NCI-H146 (cell line): ENCODE measurements around the gene SPINT1.

Experiments
- DNase-seq: peaks from one replicate; lab custom pipeline; 2025; lab: John Stamatoyannopoulos, UW

SPINT1 gene, protein sequence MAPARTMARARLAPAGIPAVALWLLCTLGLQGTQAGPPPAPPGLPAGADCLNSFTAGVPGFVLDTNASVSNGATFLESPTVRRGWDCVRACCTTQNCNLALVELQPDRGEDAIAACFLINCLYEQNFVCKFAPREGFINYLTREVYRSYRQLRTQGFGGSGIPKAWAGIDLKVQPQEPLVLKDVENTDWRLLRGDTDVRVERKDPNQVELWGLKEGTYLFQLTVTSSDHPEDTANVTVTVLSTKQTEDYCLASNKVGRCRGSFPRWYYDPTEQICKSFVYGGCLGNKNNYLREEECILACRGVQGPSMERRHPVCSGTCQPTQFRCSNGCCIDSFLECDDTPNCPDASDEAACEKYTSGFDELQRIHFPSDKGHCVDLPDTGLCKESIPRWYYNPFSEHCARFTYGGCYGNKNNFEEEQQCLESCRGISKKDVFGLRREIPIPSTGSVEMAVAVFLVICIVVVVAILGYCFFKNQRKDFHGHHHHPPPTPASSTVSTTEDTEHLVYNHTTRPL

DNA sequence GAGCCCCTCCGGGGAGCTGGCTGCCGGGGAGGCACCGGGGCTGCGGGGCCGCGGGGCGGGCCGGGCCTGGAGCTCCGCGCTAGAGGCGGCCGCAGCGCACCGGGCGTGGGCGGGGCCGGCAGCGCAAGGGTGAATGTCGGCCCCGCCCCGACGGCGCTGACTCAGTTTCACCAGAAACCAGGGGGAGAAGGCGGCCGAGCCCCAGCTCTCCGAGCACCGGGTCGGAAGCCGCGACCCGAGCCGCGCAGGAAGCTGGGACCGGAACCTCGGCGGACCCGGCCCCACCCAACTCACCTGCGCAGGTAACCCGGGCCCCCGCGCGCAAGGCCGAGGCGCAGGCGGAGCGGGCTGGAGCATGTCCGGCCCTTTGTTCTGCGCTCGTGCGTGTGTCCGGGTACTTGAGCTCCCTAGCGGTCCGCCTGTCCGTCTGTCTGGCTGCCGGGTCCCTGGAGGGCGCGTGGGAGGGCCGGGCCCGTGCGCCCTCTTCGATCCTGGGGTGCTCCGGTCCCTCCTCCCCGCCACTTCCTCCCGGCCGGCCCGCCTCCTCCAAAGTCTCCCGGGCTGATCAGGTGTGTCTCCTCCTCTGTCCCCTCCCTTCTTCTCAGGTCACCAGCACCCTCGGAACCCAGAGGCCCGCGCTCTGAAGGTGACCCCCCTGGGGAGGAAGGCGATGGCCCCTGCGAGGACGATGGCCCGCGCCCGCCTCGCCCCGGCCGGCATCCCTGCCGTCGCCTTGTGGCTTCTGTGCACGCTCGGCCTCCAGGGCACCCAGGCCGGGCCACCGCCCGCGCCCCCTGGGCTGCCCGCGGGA is at the start of gene SPINT1:
Gene SPINT1, plus strand, starts transcription at position 164 of the 811 bp plus-strand sequence. Its CDS starts 507 bp downstream, at position 671.
- DNase-seq: peak; percentile 67

DNA sequence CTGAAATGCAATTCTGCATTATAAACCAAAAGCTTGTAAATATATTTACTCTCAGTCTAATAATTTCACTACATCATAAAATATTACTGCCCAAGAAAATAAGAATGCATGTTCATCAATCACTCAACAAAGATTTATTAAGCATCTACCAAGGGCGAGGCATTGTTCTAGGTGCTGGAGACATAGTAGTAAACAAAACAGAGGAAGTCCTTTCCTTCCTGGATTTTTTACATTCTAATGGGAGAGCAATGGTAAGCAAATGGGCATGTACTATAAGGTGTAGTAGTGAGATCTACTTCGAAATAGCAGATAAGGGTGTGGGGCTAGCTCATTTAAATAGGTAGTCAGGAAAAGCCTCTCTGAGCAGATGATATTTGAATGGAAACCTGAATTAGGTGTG is 47.8 kb upstream of the SPINT1 start:
- no peak for DNase-seq

DNA sequence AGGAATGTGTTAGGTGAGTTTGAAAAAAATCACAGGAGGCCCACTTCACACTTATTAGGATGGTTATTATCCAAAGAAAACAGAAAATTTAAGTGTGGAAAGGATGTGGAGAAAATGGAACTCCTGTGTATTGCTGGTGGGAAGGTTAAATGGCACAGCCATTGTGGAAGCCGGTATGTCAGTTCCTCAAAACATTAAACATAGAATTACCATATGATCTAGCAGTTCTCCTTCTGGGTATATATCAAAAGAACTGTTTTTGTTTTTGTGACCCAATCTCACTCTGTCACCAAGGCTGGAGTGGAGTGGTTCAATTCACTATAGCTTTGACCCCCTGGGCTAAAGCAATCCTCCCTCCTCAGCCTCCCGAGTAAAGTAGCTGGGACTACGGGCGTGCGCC is 47.3 kb upstream of the SPINT1 start:
- no peak for DNase-seq

DNA sequence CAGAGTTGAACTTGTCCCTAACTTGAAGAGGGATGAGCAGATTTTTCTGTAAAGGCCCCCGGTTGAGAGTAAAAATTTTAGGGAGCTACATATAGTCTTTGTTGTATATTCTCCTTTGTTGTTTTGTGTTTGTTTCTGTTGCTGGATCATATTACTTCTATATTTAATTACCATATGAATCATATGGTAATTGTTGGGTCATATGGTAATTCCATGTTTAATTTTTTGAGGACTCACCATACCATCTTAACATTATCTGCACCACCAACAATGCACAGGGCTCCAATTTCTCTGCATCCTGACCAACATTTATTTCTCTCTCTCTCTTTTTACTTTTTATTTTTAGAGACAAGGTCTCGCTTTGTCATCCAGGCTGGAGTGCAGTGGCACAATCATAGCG is 44.3 kb upstream of the SPINT1 start:
- DNase-seq: no peak

DNA sequence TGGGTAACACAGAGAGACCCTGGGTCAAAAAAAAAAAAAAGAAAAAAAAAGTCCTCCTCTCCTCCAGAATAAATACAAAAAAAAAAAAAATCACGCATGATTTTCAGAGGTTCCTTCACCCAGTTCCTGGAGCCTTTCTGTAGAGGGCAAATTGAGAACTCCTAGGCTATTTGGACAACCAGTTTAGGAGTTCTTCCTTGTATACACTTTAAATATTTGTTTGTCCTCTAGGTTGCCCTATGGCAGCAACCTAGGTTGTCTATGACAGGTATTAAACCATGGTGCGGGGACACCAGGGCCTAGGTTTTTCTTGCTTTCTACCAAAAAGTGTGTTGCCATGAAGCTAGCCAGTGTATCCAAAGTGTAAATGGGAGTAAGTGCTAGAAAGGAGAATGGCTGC is 40.8 kb upstream of the SPINT1 start:
- DNase-seq: no peak

DNA sequence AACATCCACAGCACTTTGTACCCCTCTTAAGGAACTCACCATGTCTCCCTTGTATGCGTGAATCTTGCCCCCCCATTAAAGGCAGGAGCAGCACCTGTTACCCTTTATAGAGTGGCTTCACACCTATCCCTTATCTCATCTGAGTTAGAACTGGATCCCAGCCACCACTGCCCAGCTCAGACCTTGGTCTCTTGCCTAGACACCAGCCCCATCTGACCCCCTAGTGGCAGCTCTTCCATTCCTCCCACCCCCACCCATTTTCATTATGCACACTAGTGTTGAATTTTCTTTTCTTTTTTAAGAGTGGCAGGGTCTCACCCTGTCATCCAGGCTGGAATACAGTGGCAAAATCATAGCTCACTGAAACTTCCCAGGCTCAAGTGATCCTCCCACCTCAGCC is 40.2 kb upstream of the SPINT1 start:
- DNase-seq: no peak

DNA sequence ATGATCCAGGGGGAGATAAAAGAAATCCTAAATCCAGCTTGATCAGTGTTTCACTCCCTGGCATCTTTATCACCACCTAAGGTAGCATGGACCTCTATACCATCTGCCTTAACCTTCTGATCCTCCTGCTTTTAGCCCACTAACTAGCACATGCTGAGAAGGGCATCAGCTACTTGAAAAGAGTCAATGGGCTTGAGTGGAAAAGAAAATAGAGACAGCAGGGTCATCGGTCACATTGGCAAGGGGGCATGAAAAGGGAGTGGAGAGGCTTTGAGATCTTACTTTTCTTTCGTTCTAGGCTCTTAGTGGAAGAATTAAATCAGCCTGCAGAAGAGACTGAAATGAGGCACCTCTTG is 37.2 kb upstream of the SPINT1 start:
- DNase-seq: no peak

DNA sequence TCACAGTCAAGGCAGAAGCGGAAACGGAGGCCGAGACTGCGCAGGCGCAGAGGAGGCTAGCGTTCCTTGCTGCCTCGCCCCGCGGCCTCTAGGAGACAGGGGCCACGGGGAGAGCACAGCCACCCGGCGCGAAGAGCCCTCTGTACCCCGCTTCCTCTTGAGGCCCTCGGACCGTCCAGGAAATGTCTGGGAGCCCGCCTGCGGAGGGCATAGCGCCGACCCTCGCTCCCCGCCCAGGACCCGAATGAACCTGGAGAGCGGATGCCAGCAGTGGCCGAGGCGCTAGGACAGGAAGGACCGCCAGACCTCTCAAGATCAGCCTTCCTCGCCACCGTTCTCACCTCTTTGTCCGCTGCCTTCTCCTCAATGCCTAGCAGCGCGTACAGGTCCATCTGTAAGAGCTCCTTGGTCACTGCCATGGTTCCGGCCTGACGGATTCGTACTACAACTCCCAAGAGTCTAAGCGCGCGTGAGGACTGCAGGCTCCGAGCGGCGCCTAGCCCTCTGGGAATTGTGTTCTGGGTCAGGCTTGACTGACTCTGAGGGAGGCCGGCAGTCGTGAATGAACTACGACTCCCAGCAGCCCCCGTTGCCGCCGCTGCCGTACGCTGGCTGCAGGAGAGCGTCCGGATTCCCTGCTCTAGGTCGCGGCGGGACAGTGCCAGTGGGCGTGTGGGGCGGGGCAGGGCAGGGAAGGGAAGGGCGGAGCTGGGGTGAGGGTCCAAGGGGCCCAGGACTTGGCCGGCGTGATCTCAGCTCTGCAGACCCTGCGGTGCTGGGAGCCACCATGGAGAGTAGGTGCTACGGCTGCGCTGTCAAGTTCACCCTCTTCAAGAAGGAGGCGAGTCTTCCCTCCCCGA is 36.6 kb upstream of the SPINT1 start, which contains the start of the genes DNAJC17 and ZFYVE19:
Gene DNAJC17, minus strand, starts transcription at position 446 of the 860 bp plus-strand sequence. Its CDS starts 27 bp downstream, at position 419.
Gene ZFYVE19, plus strand, starts transcription at position 62 of the 860 bp plus-strand sequence. Its CDS starts 501 bp downstream, at position 563.
- DNase-seq: peak; percentile 93

DNA sequence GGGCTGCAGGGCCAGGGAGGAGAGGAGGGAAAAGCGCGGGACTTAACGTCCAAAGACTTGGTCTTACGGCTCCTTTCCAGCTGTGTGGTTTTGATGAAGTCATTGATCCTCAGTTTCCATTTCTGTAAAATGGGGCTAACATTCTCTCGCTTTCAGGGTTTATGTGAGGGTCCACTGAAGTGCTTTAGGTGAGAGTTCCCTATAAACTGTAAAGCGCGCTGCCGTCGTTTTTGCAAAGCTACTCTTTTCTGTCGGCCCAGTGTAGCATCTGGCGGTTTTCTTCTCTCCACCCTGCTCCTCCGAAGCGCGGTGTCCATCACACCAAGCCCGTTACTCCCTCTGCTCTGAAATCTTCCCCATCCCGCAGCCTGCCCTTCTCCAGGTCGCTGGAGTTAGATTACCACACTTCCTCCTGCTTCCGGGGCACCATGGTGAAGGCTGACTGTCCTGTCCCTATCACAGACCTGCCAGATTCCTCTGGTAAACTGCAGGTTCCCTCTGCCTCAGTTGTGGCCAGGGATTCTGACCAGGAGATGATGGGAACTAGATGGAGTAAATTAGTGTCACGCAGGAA is 35.9 kb upstream of the SPINT1 start:
- no peak for DNase-seq

DNA sequence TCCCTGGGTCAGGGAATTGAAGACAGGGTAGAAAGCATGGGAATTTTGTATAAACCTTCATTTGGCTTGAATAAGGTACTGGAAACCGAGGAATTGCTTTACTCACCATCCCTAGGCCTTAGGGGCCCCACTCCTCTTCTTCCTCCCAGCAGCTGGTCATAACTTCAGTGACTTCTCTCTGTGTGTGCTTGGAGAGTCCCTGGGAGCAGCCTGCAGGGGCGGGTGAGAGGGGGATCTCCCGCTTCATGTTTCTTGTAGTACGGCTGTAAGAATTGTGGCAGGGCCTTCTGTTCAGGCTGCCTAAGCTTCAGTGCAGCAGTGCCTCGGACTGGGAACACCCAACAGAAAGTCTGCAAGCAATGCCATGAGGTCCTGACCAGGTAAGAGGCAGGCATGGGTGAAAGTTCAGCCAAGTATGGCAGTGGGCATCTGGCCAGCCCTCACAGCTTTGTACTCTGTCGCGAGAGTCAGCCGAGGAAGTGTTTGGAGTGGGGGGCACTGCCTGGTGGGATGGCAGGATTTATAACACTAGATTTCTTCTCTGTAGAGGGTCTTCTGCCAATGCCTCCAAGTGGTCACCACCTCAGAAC is 34.9 kb upstream of the SPINT1 start:
- DNase-seq: no peak

DNA sequence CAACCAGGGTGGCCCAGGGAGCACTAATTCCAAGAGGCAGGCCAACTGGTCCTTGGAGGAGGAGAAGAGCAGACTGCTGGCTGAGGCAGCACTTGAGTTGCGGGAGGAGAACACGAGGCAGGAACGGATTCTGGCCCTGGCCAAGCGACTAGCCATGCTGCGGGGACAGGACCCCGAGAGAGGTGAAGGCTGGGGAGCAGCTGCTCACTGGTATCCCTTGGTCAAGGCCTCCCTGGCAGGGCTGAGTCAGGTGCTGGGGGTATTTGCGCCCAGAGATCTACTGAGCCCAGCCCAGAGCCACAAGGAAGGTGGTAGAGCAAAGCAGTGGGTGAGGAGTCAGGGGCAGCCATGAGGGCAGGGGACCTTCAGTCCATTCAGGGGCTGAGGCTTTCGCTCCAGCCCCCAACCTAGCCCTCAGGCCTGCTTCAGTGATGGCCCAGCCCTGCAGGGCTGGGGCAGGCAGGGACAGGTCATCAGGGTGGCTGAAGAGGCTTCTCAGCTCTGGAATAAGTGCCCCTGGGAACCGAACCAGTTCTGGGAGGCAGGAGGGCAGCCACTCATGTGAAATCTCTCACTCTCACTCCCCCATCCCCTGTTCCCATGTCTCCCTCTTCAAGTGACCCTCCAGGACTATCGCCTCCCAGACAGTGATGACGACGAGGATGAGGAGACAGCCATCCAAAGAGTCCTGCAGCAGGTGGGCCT is 31.0 kb upstream of the SPINT1 start:
- no peak for DNase-seq

DNA sequence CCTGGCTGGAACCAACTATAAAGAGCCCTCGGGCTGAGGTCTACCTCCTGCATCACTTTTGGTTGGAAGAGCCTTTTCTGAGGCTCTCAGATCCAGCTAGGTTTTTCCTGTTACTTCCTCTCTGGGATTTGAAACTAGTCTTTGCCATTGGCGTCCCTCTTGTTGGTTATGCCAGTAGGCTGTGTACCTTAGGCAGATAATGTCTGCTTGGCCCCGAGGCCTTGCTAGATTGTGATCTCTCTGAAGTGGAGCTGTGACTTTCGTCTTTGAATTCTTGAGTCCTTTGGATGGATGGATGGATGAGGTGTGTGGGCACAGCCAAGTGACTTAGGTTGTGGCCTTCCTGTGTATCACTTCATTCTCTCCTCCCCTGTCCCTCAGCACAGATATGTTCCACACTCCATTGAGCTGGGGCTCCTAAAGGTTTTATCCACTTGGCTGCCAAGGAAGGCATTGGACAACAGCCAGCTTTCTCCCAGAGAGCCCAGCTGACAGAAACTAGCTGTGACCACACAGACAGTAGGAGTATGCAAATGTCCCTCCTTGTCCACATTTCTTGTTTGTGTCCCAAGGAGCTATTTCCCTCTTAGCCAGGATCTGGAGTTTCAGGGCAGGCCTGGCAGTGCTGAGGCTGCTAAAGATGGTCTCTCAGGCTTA is 28.7 kb upstream of the SPINT1 start:
- no peak for DNase-seq

DNA sequence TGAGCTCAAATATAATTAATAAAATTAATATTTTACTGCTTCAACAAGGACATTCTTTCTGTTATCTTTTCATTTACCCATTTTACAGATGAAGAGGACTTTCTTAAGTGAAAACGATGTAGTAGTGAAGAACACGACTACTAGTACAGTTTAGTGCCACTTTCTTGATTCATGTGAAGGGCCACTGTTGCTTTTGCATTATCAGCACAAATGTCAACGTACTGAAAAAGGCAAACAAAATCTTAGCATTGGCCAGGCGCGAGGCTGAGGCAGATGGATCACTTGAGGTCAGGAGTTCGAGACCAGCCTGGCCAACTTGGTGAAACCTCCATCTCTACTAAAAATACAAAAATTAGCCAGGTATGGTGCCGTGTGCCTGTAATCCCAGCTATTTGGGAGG is 24.8 kb upstream of the SPINT1 start:
- DNase-seq: no peak

DNA sequence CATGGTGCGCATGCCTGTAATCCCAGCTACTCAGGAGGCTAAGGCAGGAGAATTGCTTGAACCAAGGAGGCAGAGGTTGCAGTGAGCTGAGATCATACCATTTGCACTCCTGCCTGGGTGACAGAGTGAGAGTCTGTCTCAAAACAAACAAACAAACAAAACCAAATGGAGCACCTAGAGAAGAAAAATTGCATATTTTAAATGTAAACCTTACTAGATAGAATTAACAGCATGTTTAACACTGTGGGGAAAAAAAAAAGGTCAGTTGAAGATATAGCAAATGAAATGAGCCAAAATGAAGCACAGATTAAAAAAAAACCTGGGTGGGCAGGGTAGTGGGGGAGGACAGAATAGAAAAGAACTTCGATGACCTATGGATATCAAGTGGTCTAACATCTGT is 22.7 kb upstream of the SPINT1 start:
- no peak for DNase-seq

DNA sequence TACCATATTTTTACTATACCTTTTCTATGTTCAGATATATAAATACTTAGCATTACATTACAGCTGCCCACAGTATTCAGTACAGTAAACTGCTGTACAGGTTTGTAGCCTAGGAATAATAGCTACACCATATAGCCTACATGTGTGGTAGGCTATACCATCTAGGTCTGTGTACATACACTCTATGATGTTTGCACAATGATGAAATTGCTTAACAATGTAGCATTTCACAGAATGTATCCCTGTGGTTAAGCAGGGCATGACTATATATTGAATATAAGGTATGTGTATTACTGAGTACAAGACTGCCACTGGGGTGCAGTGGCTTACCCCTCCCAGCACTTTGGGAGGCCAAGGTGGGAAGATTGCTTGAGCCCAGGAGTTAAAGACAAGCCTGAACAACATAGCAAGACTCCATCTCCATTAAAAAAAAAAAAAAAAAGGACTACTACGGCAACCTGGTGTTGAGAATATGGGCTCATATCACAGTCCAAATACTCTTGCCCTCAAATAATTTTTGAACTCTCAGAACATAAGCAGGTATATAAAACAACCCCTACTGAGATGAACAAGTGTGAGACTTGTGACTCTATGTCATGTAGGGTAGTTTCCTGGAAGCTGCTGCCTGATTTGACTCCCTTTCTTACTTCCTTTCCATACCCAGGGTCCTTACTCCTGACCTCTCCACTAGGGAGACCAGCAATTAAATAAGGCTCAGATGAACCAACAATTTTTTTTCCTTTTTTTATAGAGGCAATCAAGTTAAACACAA is 20.1 kb upstream of the SPINT1 start:
- DNase-seq: peak; percentile 27

DNA sequence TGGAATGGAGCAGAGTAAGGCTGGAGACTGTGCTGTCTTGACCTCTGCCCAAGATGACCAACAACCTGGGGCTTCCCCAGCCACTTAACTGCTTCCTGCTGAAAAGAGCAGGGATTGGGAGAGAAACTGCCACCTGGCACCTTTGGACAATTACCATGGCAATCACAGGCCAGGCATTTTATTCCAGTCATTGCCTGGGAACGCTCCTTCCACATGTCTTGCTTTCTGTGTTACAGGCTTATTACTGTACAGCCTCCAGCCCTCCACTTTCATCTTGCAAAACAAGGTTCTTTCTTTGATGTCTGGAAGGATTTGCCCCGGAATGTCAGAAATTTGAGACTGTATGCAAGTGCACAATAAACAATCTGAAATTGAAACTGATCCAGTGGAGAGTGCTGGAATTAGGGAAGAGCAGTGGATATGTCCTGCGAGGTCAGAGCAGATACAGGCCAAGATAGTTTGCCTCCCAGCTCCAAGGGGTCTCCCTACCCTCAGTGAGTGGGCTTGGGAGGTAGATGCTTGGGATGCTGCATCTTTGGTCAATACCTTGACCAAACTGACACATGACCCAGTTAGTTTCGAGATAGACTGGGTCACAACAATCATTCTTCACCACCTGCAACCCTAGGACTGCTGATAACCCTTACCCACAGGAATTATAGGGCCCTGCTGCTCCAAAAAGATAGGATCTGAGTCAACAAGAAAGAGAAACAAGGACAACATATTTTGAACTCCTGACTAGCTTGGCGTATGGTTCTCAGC is 18.0 kb upstream of the SPINT1 start:
- DNase-seq: peak; percentile 45

DNA sequence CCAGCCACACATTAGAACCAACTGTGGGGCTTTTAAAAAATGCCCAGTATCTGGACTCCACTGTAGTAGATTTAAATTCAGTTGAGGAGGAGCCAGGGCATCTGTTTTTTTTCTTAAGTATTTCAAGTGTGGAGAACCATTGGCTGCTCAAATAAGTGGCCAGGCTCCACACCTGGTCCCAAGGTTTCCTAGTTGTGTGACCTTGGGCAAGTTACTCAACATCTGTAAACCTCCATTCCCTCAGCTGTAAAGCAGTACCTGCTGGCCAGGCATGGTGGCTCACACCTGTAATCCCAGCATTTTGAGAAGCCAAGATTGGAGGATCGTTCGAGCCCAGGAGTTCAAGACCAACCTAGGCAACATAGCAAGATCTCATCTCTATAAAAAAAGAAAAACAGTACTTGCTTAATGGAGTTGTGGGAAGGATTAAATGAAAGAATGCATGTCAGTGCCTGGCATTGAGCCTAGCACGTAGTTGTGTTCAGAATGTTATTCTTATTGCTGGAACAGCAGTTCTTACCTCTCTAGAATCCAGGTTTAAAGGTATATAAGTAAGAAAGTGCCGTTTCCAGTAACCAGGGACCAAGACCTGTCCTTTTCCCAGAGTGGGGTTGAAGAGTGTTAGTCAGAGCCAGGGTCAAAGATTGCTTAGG is 17.3 kb upstream of the SPINT1 start:
- no peak for DNase-seq
